HG03108 (cell line): Measurements from ENCODE around the gene SH3TC1.

Experiments used
- ATAC-seq: cut with Tn5 transposase; IDR thresholded peaks from one replicate; pipeline ENCODE4 v1.9.1; 2021; ENCODE audit warnings: moderate library complexity; ENCODE audit not compliant: unreplicated experiment

The SH3TC1 gene

DNA sequence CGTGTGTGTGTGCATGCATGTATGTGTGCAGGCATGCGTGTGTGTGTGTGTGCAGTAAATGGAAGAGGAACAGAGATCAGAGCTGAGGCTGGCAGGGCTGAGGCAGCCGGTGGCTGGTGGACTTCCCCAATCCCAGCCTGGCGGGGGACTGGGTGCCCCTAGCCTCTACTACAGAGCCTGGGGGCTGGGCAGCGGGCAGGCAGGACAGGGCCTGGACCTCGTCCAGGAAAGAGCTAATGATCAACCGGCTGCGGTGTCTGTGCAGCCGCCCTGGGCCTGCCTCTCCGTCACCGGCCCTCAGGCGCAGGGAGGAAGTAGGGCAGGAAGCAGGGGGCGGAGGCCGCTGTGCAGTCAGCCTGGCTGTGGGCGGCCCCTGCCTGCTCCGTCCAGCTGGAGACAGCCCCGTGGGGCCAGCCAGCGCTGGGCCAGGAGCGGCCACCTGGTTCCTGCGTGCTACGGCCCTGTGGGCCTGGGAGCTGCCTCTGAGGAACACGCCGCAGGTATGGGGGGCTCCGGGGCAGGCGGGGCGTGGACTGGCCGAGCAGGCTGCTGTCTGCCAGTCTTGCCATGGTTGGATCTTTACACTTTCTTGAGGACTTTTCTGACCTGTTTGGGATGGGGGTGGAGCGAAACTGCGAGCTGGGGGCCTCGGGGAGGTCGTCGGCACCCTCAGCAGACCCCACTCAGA is at the start of gene SH3TC1:
Gene SH3TC1 (plus strand): TSS at position 385 of the 688 bp plus-strand sequence. CDS start 5,905 bp downstream, outside the sequence.
- ATAC-seq, result peak; percentile 82

DNA sequence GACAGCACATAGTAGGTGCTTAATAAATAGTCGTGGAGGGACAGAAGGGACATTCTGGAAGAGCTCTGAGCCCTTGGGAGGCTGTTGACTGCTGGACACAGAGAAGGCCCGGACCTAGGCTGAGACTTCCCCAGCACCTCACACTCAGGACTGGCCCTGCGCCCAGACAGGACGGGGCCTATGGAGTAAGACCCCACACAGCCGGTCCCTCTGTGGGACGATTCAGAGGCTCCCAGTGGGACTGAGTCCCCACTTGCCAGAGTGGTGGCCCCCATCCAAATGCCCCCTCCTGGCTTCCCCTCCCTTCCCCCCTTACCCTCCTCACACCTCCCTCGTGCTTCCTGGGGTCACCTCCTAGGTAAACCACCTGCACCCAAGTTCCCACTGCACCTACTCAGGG is 49.4 kb upstream of the SH3TC1 start:
- no peak for ATAC-seq

DNA sequence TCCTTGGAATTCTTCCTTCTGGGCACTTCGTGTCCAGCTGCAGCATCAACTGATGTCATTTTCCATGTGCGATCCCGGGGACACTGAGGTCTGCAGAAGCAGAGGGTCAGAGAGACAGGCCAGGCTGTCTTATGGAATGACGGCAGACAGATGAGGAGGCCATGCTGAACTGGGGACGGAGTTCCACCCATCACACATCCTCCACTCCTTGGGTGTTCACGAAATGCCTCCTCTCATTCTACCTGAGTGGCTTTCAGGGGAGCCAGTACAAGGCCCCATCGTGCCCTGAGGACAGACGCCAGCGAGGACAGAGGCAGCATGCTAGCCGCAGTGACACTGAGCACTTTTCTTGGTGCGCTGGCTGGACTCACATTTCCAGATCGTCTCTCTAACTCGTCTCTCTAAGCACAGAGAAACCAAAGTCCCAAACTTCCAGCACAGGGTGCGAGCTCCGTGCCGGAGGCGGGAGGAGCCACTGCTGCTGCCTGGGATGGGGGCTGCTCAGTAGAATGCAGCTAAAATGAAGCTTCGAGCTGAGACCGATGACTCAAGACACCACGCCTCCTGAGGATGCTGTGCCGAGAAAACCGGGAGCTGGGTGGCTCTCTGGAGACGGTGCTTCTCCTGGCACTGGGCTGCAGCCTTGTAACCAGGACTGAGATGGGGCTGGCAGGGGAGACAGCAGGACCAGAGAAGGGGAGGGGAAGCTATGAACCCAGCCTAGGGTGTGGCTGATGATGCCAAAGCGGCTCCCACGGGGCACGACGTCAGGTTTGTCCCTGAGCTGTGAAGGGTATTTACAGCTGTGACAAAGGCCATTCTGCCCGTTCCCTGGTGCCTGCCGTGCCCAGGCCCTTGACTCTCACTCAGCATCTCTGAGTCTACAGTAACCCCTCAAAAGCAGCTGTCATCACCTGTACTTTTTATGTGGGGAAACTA is 48.7 kb upstream of the SH3TC1 start:
- ATAC-seq, result no peak

DNA sequence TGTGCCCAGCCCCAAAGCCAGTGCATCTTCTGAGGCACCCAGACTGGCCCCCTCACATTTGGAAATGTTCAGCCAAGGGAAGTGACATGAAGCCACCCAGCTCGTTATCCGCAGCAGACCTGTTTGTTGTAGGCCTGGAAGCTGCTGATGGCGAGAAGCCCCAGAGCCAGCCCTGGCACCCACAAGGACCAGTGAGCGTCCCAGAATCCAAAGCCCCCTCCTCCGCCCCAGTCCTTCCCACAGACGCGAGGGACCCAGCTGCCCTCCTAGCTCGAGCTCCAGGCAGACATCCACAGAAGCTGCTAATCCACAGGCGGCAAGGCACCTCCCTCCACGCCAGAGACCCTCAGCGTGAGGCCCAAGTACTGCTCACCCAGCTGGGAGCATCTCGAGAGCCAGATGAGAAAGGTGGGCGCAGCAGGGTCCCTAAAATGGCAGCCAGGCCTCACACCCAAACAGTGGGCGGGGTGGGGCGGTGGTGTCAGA is 47.9 kb upstream of the SH3TC1 start:
- no peak for ATAC-seq

DNA sequence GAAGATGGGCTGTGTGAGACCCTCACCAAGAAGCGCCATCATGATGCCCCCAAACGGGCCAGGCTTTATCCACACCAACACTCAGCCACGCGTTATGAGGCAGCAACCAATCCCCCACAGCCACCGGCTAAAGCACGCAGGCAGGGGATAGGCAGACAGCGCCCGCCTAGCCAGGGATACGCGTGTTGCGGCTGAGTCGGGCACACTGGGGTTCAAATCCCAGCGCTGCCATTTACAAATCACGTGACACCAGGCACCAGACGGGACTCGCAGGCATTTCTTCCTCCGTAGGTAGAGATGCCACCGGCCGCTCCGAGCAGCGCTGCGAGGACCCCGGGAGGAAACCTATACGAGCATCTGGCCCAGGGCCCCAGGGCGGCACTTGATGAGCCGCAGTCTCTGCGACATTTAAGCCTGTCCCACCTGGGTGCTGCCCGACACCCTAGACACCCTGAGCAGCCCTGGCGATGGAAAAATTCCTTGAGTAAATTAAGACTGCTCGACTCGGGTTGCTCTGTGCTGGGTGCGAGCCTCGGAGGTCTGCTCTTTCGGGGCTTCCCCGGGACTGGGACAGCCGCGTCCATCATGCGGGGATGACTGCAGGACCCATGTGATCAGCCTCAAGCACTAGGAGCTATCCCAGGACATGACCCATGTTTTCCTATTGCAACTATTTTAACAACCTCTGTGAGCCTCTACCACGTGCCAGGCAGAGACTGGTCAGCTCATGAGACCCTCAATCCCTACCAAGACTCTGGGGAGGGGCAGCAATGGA is 46.8 kb upstream of the SH3TC1 start:
- no peak for ATAC-seq

DNA sequence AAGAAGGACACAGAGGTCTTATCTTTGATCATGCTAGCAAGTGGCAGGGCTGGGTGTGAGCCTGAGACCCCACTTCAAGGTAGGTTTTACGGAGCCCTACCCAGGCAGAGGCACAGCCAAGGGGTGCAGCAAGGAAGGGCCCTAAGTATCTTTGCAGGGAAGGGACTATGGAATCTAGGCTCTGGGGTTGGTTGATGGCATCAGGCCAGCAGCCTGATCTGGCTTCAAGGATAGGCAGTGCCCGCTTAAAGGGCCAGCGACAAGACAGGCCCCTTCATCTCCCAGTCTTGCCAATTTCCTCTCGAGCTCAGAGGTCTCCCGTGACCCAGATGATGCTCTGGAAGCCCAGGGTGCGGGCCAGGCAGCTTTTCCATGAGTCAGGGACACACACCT is 46.2 kb upstream of the SH3TC1 start:
- no peak for ATAC-seq

DNA sequence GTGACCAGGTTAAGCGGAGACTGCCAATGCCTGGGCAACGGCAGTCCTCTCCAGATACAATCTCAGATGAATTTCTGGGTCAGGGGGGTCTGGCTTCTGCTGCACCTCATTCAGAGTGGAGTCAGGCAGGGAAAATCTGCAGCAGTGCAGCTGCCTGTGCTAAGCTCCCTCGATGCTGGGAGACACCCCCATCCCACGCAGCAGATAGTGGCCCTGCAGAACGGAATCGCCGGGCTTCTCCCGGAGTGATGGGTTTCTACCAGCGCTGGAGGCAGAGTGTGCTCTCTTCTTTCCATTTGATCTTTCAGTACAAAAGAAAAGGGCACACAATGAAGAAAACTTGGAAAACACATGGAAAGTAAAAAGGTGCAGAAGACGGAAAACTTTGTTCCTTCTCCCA is 45.6 kb upstream of the SH3TC1 start:
- no peak for ATAC-seq

DNA sequence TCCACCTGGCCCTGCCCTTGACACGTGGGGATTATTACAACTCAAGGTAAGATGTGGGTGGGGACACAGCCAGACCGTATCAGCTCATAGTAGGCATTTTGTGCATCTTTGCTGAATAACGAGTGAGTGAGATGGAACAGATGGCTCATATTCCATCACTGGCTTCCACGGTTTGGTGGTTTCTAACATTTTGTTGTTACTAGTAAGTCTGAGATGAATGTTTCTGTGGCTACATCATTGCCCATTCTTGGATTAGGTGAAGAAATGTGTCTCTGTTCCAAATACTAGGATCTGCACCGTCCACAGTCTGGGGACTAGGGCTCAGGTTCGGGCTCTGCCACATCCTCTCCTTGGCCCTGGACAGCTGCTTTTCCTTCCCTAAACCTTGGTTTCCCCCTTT is 44.0 kb upstream of the SH3TC1 start:
- ATAC-seq, result no peak

DNA sequence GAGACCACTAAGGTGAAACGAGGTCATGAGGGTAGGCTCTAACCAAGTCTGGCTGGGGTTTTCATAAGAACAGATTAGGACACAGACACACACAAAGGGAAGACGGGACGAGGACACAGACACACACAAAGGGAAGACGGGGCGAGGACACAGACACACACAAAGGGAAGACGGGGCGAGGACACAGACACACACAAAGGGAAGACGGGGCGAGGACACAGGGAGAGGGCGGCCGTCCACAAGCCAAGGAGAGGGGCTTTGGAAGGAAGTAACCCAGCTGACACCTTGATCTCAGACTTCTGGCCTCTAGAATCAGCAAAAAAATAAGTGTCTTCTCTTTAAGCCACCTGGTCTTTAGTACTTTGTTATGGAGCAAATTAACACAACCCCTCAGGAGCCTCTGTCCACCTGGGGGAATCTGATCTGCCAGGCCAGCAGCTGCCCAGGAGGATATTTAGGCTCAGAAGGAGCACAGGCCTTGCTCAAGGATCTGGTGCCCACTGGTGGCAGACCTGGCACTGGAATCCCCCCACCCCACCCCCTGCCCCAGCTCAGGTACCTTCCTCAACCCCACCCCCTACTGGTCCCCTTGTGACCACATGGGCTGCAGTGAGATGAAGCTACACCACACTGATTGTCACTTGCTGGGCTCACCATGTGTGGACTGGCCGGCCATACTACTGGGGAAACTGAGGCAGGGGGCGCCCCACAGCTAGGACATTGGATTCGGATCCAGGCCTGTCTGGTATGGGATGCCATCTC is 43.2 kb upstream of the SH3TC1 start:
- no peak for ATAC-seq

DNA sequence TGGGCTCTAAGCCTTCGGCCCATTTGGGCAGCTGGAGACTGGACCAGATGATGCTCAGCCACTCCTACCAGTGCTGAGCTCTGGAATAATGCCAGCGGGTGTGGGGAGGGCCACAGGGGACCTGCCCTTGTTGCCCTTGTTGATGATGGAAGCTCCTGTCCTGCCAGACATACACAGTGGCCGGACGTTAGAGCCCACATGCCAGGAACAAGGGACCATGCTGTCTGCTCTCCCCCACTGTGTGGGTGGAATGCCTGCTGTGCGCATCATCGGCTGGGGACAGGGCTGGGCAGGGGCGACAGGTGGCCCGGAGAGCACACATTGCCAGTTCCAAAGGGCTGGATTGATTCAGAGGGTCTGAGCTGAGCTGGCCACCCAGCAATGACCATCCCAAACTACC is 42.5 kb upstream of the SH3TC1 start:
- no peak for ATAC-seq

DNA sequence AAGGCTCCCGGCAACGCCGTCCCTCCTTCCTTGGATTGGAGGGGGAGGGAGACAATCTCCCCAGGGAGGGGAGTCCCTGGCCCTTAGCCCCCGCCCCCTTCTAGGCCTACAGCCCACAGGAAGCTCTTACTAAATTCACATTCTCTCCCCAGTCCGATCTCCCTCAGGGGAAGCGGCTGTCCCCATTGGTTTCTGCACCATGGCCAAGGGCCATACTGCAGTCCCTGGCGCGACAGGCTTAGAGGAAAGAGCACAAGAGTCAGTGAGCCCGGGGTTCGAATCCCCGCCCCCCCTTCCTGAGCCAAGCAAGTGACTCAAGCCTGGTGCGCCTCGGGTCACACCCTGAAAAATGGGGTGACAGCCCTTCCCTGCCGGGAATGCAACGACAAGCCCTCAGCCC is 41.6 kb upstream of the SH3TC1 start:
- no peak for ATAC-seq

DNA sequence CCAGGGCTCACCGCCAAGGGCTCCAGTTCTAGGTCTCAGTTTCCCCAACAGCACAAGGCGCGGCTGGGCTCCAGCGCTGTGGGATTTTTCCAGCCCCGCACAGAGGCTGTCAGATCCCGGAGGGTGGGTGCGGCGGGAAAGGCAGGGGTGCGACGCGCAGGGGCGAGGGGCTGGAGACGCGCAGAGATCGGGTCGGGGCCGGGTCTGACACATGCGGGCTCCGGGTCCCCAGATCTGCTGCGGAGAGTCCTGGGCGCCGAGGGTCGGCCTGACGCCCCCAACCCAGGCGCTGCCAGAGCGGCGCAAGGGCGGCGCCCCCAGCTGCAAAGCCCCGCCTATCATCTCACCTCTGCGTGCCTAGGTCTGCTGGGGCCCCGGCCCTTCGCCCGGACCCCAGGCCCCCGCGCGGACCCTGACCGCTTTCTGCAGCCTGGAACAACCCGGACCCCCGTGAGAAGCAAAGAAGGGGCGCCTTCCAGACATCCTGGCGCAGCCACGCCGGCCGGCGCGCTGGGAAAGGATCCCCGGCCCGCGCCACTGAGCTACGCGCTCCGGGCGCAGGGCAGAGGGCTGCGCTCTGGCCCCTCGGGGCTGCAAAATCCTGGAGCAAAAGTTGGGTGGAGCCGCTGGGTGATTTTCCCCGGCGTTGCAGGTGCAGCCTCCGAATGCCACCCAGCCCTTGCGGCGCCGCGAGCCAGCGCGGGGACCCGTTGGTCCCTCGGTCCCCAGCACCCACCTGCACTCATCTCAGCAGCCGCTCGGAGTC is 41.0 kb upstream of the SH3TC1 start:
- ATAC-seq, result peak; percentile 3

DNA sequence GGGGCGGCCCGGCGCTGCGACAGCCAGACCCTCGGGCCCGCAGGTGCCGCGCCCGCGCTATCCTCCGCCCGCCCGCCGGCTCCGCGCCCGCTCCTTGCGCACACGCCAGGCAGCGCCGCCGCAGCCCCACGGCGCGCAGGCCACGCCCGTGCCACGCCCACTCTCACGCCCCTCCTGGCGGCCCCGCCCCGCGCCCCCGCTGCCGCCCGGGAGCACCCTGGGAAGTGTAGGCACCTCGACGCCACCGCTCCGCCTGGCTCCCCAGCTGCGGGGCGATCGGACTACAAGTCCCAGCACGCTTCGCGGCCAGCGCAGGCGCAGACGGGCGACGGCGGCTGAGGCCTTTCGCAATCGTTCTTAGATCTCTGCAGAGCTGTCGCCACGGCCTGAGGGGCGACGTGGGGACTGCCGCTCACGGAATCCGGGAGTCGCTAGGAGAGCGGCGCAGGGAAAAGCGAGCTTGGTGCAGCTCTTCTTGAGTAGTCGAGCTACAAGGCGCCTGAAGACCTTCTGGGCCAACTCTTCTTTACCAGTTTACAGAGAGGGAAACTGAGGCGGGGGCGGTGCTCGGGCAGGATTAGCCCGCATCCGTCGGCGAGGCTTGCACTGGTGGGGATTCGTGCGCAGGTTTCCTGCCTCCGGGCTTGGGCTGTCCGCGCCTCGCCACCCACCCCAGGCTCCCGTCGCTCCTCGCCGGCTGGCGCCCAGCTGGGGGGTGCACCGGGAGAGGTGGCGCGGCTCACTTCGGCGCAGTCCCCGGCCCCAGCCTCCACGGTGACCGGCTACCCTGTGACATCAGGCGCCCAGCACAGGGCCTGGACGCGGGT is 40.2 kb upstream of the SH3TC1 start, which contains the start of gene ABLIM2:
Gene ABLIM2 (minus strand): TSS at position 104 of the 827 bp plus-strand sequence. CDS start 124 bp downstream, outside the sequence.
- ATAC-seq, result peak; percentile 97

DNA sequence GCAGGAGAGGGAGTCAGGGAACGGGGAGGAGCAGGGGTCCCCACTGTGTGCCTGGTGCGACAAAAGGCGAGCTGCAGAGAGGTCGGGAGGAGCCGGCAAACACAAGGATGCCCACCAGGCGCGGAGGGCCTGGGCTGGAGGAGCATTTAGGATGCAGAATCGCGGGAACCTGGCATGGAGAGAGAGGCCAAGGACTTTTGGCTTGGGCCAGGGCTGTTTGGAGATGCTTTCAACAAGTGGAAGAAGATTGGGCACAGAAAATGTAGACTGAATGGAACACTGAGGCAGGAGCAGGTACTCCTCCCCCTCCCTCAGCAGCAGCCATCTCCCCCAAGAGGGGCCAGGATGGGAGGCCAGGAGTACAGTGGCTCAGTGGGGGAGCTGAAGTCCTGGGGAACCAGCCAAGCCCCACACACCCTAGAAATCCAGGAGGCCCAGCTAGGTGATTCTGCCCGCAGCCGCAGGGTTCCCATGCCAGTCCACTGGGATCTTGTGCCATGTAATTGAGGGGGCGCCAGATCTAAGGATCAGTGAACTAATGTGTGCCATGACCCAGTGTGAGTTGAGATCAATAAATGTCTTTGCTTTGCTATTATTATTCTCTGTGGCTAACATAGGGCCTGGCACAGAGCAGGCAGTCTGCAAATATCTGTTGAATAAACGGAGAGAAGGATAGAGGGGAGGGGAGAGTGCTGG is 39.4 kb upstream of the SH3TC1 start:
- ATAC-seq, result no peak

DNA sequence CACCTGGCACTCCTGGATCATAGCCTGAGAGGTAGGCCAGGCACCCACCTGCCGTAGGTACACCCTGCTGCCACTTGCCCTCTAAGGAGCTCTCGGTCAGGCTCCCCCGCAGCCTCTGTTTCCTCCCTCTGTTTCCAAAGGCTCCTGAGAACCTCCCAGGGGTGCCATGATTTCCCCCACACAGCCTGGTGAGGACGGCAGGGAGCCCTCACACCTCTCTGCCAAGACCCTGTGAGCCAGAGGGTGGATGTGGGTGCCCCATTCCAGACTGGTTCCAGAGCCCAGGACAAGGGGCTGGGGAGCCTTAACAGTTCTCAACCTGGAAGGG is 38.9 kb upstream of the SH3TC1 start:
- no peak for ATAC-seq

DNA sequence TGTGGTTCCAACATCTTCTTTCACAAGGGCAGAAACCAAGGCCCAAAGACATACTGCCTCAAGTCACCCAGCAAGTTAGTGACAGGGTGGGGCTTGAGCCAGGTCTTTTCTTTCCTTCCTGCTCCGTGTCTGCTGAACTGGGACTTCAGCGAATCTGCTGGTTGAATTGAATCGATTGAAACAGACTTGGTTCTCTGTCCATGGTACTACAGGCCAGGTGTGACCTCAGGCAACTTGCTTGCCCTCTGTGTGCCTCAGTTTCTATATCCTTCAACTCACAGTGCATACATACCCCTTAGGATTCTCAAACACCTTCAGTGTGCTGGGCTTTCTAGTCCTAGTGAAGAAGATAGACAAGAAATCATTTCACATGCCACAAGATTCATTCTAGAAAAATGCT is 38.5 kb upstream of the SH3TC1 start:
- ATAC-seq, result no peak

DNA sequence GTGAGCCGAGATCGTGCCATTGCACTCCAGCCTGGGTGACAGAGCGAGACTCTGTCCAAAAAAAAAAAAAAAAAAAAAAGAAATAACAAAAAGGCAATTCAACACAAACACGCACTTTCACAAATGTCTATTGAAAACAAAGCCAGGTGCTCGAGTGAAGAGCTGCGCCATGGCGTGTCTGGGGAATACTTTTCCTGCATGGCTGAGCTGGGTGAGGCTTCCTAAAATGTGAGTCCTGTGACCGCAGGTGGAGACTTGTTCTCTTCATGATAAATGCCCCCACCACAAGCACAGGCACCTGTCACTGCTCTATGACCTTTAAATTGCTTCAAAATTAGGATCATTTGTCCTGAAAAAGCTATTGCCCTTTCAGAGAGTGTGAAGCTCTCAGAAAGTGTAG is 36.5 kb upstream of the SH3TC1 start:
- no peak for ATAC-seq

DNA sequence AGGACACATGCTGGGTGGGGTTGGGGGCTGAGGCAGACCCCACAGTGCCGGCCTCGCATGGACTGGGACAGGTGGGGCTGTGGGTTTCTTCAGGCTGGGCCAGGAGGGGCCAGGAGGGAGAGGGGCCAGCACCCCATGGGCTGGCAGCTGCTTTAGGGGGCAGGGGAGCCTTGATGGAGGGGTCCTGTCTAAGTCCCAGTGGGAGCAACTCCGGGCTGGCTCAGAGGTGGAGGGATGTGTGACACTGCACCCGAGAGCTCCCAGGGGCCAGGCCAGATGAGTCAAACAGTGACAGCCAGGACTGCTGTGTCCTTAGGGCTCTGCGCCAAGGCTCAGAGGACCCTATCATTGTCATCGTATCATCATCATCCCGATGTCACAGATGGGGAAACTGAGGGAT is 36.1 kb upstream of the SH3TC1 start:
- no peak for ATAC-seq
